LNCaP clone FGC (cell line): Measurements from ENCODE around the gene TMPRSS12.
"Not testable (repeated sequence)": the region's sequence is repeated elsewhere in the genome, so short reads cannot be mapped to it uniquely, and the experiment has no call there.

Experiments used
- DNase-seq: peaks from one replicate; pipeline ENCODE4 v3.0.0-alpha.2; 2011; ENCODE audit warnings: low read depth
- H3K4me3 ChIP-seq: 2 replicates; pipeline ENCODE4 v1.5.1; 2011; ENCODE audit warnings: mild to moderate bottlenecking, low read depth, low read length, control low read depth
- TF ChIP-seq, protein P1 (sequence below): IDR thresholded peaks from 2 replicates; pipeline ENCODE4 v1.5.1; 2012; ENCODE audit warnings: mild to moderate bottlenecking; ENCODE audit not compliant: control insufficient read depth, insufficient read depth; ENCODE audit errors: extremely low read depth

TMPRSS12 gene

DNA sequence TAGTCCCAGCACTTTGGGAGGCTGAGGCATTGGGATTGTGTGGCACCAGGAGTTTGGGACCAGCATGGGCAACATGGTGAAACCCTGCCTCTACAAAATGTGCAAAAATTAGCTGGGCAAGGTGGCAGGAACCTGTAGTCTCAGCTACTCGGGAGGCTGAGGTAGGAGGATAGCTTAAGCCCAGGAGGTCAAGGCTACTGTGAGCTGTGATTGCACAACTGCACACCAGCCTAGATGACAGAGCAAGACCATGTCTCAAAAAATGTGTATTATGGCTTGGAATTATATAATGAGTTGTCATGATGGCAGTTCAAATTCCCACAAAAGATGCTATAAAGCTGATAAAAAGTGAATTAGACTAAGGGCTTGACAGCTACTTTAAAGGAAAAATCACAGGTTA, 20.6 kb upstream of the TMPRSS12 start:
- TF ChIP-seq, protein P1, sequence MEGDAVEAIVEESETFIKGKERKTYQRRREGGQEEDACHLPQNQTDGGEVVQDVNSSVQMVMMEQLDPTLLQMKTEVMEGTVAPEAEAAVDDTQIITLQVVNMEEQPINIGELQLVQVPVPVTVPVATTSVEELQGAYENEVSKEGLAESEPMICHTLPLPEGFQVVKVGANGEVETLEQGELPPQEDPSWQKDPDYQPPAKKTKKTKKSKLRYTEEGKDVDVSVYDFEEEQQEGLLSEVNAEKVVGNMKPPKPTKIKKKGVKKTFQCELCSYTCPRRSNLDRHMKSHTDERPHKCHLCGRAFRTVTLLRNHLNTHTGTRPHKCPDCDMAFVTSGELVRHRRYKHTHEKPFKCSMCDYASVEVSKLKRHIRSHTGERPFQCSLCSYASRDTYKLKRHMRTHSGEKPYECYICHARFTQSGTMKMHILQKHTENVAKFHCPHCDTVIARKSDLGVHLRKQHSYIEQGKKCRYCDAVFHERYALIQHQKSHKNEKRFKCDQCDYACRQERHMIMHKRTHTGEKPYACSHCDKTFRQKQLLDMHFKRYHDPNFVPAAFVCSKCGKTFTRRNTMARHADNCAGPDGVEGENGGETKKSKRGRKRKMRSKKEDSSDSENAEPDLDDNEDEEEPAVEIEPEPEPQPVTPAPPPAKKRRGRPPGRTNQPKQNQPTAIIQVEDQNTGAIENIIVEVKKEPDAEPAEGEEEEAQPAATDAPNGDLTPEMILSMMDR, result no peak
- no peak for DNase-seq
- H3K4me3 ChIP-seq, result no peak overlapping the region

- DNase-seq, H3K4me3 ChIP-seq: not testable (repeated sequence)
Observed at GRCh38 chr12:50823724-50824123, 19.0 kb upstream of the TMPRSS12 start.

- TF ChIP-seq, protein P1, result no peak
- H3K4me3 ChIP-seq, result no peak overlapping the region
- DNase-seq, result no peak
Observed at GRCh38 chr12:50824914-50825313, 17.8 kb upstream of the TMPRSS12 start.

DNA sequence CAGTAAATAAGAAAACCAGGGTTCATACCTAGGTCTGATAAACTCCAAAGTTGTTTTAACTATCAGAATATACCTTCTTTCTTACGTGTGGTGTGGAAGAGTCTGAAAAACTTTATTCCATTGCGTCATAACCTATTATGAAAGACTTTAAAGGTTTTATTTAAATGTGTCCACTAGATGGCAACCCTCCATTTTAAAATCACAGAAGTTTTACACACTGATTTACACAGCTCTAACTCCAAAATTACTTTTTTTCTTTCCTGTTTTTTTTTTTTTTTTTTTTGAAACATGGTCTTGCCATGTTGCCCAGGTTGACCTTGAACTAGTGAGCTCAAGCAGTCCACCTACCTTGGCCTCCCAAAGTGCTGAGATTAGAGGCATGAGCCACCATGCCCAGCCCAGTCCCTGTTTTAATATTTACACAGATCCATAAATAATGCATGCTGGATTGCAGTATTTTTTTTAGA, 17.3 kb upstream of the TMPRSS12 start:
- TF ChIP-seq, protein P1, result peak; percentile 32
- no peak overlapping the region for H3K4me3 ChIP-seq
- peak; percentile 36 for DNase-seq

DNA sequence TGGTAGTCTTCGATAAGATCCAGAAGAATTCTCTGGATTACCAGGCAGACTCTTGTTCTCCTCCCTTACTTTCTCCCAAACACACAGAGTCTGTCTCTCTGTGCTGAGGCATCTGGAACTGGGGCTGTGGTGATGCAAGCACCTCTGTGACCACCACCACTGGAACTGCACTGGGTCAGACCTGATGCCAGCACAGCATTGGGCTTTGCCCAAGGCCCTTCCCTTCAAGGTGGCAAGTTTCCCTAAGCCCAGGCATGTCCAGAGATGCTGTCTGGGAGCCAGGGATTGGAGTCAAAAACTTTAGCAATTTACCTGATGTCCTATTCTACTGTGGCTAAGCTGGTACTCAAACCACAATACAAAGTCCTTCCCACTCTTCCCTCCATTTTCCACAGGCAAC, 14.6 kb upstream of the TMPRSS12 start:
- TF ChIP-seq, protein P1, result no peak
- no peak for DNase-seq
- no peak overlapping the region for H3K4me3 ChIP-seq

GRCh38 chr12:50828886-50829285, 13.8 kb upstream of the TMPRSS12 start:
- TF ChIP-seq, protein P1, result no peak
- no peak for DNase-seq

GRCh38 chr12:50833801-50834200, 8.9 kb upstream of the TMPRSS12 start:
- H3K4me3 ChIP-seq, DNase-seq: not testable (repeated sequence)

More at GRCh38 chr12:50828886-50829285, 13.8 kb upstream of the TMPRSS12 start:
- H3K4me3 ChIP-seq, result no peak overlapping the region

DNA sequence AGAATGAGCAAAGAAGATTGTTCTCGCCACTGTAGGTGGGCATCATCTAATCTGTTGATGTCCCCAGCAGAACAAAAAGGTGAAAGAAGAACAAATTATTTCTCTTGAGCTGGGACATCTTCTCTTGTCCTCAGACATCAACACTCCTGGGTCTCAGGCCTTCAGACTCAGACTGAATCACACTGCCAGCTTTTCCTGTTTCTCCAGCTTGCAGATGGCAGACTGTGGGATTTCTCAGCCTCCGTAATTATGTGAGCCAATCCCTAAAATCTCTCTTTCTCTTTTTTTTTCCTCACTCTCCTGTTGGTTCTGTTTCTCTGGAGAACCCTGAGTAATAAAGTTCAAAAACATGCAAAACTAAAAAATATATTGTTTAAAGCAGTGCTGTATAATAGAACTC, 3.7 kb upstream of the TMPRSS12 start:
- DNase-seq, result no peak
- no peak overlapping the region for H3K4me3 ChIP-seq
- TF ChIP-seq, protein P1, result no peak
